DOHH2 (cell line): ENCODE results near the gene MIS12.

Experiments
- H3F3A ChIP-seq: fragments of 200-600 bp; sonication (generic), shearing (Covaris generic); 2 replicates; pipeline ENCODE4 v1.6.0; 2016; ENCODE audit warnings: antibody characterized with exemption, mild to moderate bottlenecking; ENCODE audit not compliant: control insufficient read depth, insufficient read depth
- H3K27ac ChIP-seq: fragments of 200-600 bp; sonication (generic); 2 replicates; pipeline ENCODE4 v1.5.1; 2014; ENCODE audit warnings: low read depth, mild to moderate bottlenecking, low read length, moderate library complexity
- H3K27me3 ChIP-seq: fragments of 200-600 bp; sonication (generic); 2 replicates; pipeline ENCODE4 v1.6.1; 2014; ENCODE audit warnings: mild to moderate bottlenecking, low read length, mixed read lengths; ENCODE audit not compliant: control insufficient read depth
- H3K36me3 ChIP-seq: fragments of 200-600 bp; sonication (generic); 2 replicates; pipeline ENCODE4 v1.6.1; 2014; ENCODE audit warnings: mild to moderate bottlenecking, low read length, moderate library complexity, mixed read lengths; ENCODE audit not compliant: control insufficient read depth
- H3K4me1 ChIP-seq: fragments of 200-600 bp; sonication (generic); 2 replicates; pipeline ENCODE4 v1.6.1; 2014; ENCODE audit warnings: mild to moderate bottlenecking, low read length, mixed read lengths; ENCODE audit not compliant: control insufficient read depth
- H3K4me2 ChIP-seq: fragments of 200-600 bp; sonication (generic); 2 replicates; pipeline ENCODE4 v1.6.0; 2014; ENCODE audit warnings: mild to moderate bottlenecking, low read length, moderate library complexity
- H3K4me3 ChIP-seq: fragments of 200-600 bp; sonication (generic); 2 replicates; pipeline ENCODE4 v1.5.1; 2014; ENCODE audit warnings: mild to moderate bottlenecking, low read length, mixed read lengths
- H3K79me2 ChIP-seq: fragments of 200-600 bp; sonication (generic); 2 replicates; pipeline ENCODE4 v1.6.1; 2014; ENCODE audit warnings: mild to moderate bottlenecking, low read length, mixed read lengths; ENCODE audit not compliant: control insufficient read depth
- H3K9me2 ChIP-seq: fragments of 200-600 bp; sonication (generic); replicated peaks from 2 replicates; pipeline ENCODE4 v1.6.1; 2014; ENCODE audit warnings: mild to moderate bottlenecking, low read length, mixed read lengths; ENCODE audit not compliant: control insufficient read depth
- H3K9me3 ChIP-seq: fragments of 200-600 bp; sonication (generic); 2 replicates; pipeline ENCODE4 v1.6.1; 2014; ENCODE audit warnings: antibody characterized with exemption, low read length, mixed read lengths; ENCODE audit not compliant: control insufficient read depth, insufficient read depth
- H4K20me1 ChIP-seq: fragments of 200-600 bp; sonication (generic); 2 replicates; pipeline ENCODE4 v1.6.0; 2014; ENCODE audit warnings: low read depth, mild to moderate bottlenecking, antibody characterized with exemption, low read length, moderate library complexity; ENCODE audit not compliant: control insufficient read depth, insufficient read depth
- EZH2phosphoT487 ChIP-seq: fragments of 200-600 bp; sonication (generic); IDR thresholded peaks from 2 replicates; pipeline ENCODE4 v1.6.1; 2017; ENCODE audit warnings: borderline replicate concordance, mild to moderate bottlenecking, antibody characterized with exemption, low read length, moderate library complexity, mixed read lengths
- TF ChIP-seq, protein P1 (sequence below): fragments of 200-600 bp; sonication (generic); IDR thresholded peaks from one replicate; pipeline ENCODE4 v1.5.1; 2014; ENCODE audit warnings: antibody characterized with exemption, mild to moderate bottlenecking, low read depth, low read length; ENCODE audit not compliant: poor library complexity, severe bottlenecking

Gene MIS12

DNA sequence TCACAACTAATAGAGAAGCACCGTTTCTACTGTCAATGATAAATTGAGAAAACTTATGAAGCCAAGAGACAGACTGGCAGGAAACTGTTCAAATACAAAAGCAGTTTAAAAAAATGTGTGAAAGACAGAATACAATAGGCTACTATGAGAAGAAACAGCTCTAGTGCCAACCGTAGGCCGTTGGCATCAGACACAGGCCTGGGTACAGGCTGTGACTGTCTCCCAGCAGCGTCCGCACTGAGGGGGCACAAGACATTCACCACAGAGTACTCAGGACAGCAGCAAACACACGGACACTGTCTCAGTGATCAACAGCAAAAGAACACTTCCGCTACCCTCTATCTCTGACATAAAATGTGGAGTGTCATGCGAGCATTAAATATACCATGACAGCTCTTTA lies 39.6 kb upstream of the MIS12 start:
- Histone ChIP-seq H3K27me3 (no peaks in the 10 kb centered on the region), H3K36me3 (peaks cover 89% of the 10 kb centered on the region), H3K4me2 (no peak overlapping the region), H3F3A (peaks cover 9% of the 10 kb centered on the region), H3K79me2 (peaks cover 28% of the 10 kb centered on the region), H3K4me1 (no peaks in the 10 kb centered on the region), H3K9me2 (no peaks in the 10 kb centered on the region), H4K20me1 (0 out of 2 replicates have a peak, but pooled peaks cover 2% of the 10 kb centered on the region), H3K4me3 (no peak overlapping the region), H3K27ac (no peak overlapping the region), H3K9me3 (no peaks in the 10 kb centered on the region)
- TF ChIP-seq, protein P1, sequence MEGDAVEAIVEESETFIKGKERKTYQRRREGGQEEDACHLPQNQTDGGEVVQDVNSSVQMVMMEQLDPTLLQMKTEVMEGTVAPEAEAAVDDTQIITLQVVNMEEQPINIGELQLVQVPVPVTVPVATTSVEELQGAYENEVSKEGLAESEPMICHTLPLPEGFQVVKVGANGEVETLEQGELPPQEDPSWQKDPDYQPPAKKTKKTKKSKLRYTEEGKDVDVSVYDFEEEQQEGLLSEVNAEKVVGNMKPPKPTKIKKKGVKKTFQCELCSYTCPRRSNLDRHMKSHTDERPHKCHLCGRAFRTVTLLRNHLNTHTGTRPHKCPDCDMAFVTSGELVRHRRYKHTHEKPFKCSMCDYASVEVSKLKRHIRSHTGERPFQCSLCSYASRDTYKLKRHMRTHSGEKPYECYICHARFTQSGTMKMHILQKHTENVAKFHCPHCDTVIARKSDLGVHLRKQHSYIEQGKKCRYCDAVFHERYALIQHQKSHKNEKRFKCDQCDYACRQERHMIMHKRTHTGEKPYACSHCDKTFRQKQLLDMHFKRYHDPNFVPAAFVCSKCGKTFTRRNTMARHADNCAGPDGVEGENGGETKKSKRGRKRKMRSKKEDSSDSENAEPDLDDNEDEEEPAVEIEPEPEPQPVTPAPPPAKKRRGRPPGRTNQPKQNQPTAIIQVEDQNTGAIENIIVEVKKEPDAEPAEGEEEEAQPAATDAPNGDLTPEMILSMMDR, result no peak
- TF ChIP-seq EZH2phosphoT487, result no peak

DNA sequence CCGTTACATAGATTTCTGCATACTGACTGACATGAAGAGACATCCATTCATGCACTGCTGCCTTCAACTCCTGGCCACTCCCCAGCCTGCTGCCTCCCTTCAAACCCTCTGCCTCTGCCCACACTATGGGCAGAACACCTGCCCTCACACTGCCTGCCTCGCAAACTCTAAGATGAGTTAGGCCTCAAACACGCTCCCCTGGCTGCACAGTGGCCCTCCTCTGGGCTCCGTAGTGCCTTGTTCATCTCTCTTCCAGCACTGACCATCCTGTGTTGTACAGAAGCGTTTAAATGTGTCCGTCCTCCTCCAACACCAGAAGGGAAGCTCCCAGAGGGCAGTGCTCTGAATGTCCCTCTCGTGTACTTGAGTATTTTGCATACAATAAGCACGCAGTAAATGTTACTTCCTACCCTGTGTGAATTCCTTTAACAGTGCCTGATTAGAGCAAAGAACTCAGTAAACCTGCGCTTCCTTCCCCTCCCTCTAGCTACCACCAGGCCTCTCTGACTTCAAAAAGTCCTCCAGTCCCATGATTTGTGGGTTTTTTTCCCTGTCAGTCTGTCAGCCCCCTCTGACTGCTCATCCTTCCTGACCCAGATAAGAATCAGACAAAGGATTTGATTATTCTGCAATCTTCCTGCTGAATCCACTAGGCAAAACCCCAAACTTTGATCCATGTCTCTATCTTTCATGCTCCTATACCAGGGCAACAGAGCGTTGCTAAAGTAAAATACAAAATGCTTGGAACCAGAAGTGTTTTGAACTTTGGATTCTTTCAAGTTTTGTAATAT lies 21.5 kb upstream of the MIS12 start:
- Histone ChIP-seq H3K79me2 (peaks cover 76% of the 10 kb centered on the region), H4K20me1 (peaks cover 14% of the 10 kb centered on the region), H3K4me3 (no peak overlapping the region), H3K36me3 (peaks cover 68% of the 10 kb centered on the region), H3K9me3 (no peaks in the 10 kb centered on the region), H3K27me3 (no peaks in the 10 kb centered on the region), H3K4me1 (peaks cover 29% of the 10 kb centered on the region), H3K9me2 (no peaks in the 10 kb centered on the region), H3K27ac (no peak overlapping the region), H3F3A (no peaks in the 10 kb centered on the region), H3K4me2 (peak overlapping the region; percentile 11; the same call in 1 of the 2 replicates)
- TF ChIP-seq, protein P1, result no peak
- no peak for TF ChIP-seq EZH2phosphoT487

- TF ChIP-seq EZH2phosphoT487, result no peak
- TF ChIP-seq, protein P1, result no peak
- Histone ChIP-seq H3K27ac (no peak overlapping the region), H3K4me3 (peak overlapping the region; percentile 89), H4K20me1 (peaks cover 14% of the 10 kb centered on the region), H3K9me3 (no peaks in the 10 kb centered on the region), H3F3A (peaks cover 2% of the 10 kb centered on the region), H3K4me1 (peaks cover 29% of the 10 kb centered on the region), H3K36me3 (peaks cover 55% of the 10 kb centered on the region), H3K27me3 (no peaks in the 10 kb centered on the region), H3K79me2 (peaks cover 71% of the 10 kb centered on the region), H3K4me2 (peak overlapping the region; percentile 69), H3K9me2 (no peaks in the 10 kb centered on the region)
Observed at GRCh38 chr17:5466295-5466694, 20.1 kb upstream of the MIS12 start.
